ENCODE results near the gene MYOC. TPM values are rescaled to one million over a fixed set of nuclear protein-coding genes. Genes with fewer than 3 reads are reported as not detected.
"Not testable (repeated sequence)": the region's sequence is repeated elsewhere in the genome, so short reads cannot be mapped to it uniquely, and the experiment has no call there.

MYOC gene
- total and polyA plus RNA-seq, 2 experiments from 2014 or later: not detected

GRCh38 chr1:171661076-171661650, 8.7 kb upstream of the MYOC start:
- Histone ChIP-seq H2AFZ (no peak overlapping the region), H3K4me1 (ENCODE audit: insufficient read depth) (no peaks in the 10 kb centered on the region), H3K79me2 (no peaks in the 10 kb centered on the region), H3K4me2 (no peak overlapping the region), H3K27ac (no peak overlapping the region), H3K27me3 (no peaks in the 10 kb centered on the region), H3K9me2 (replicated peaks; ENCODE audit: insufficient read depth) (no peaks in the 10 kb centered on the region), H3K36me3 (replicated peaks; ENCODE audit: insufficient read depth, low read depth) (no peaks in the 10 kb centered on the region), H4K20me1 (ENCODE audit: insufficient read depth, poor library complexity, severe bottlenecking) (no peaks in the 10 kb centered on the region), H3K4me3 (no peak overlapping the region), H3K9me3 (ENCODE audit: low read depth) (no peaks in the 10 kb centered on the region)
- DNase-seq (ENCODE audit: low spot score): no peak
- 76% methylated on average over 5 of the region's 5 CpGs for WGBS (ENCODE audit: low lambda C conversion rate, missing lambda C conversion rate)
- no peak for TF ChIP-seq CTCF (IDR thresholded peaks at IDR 0.05; ENCODE audit: poor library complexity)
- no peak for TF ChIP-seq EZH2phosphoT487 (IDR thresholded peaks at IDR 0.05; ENCODE audit: low read depth, severe bottlenecking, unreplicated experiment)
- TF ChIP-seq EZH2 (IDR thresholded peaks at IDR 0.05; ENCODE audit: borderline replicate concordance): no peak

- not testable (repeated sequence) for H3K79me2 ChIP-seq; H3K9me3 ChIP-seq (ENCODE audit: low read depth); H4K20me1 ChIP-seq (ENCODE audit: insufficient read depth, poor library complexity, severe bottlenecking); H2AFZ ChIP-seq; DNase-seq (ENCODE audit: low spot score); H3K36me3 ChIP-seq (replicated peaks; ENCODE audit: insufficient read depth, low read depth); H3K27me3 ChIP-seq; H3K4me3 ChIP-seq; H3K4me2 ChIP-seq; H3K9me2 ChIP-seq (replicated peaks; ENCODE audit: insufficient read depth); H3K27ac ChIP-seq
- H3K4me1 ChIP-seq (ENCODE audit: insufficient read depth): peaks cover 22% of the 10 kb centered on the region
- WGBS (ENCODE audit: low lambda C conversion rate, missing lambda C conversion rate): 84% methylated on average over 9 of the region's 9 CpGs
These were observed 3.7 kb upstream of the MYOC start for GRCh38 chr1:171656206-171656605.

GRCh38 chr1:171655746-171656116, 3.2 kb upstream of the MYOC start:
- Histone ChIP-seq H3K4me2 (peak overlapping the region; percentile 34), H3K79me2 (no peaks in the 10 kb centered on the region), H3K4me1 (ENCODE audit: insufficient read depth) (peaks cover 22% of the 10 kb centered on the region), H3K36me3 (replicated peaks; ENCODE audit: insufficient read depth, low read depth) (no peaks in the 10 kb centered on the region), H3K27ac (peak overlapping the region; percentile 87), H4K20me1 (ENCODE audit: insufficient read depth, poor library complexity, severe bottlenecking) (no peaks in the 10 kb centered on the region), H3K4me3 (no peak overlapping the region), H3K9me2 (replicated peaks; ENCODE audit: insufficient read depth) (no peaks in the 10 kb centered on the region), H3K9me3 (ENCODE audit: low read depth) (no peaks in the 10 kb centered on the region), H2AFZ (no peak overlapping the region), H3K27me3 (no peaks in the 10 kb centered on the region)
- DNase-seq (ENCODE audit: low spot score): no peak
- TF ChIP-seq EZH2 (IDR thresholded peaks at IDR 0.05; ENCODE audit: borderline replicate concordance) (no peak), EZH2phosphoT487 (IDR thresholded peaks at IDR 0.05; ENCODE audit: low read depth, severe bottlenecking, unreplicated experiment) (no peak), CTCF (IDR thresholded peaks at IDR 0.05; ENCODE audit: poor library complexity) (no peak)
- WGBS (ENCODE audit: low lambda C conversion rate, missing lambda C conversion rate): 74% methylated on average over 6 of the region's 6 CpGs

GRCh38 chr1:171654942-171655745, 2.7 kb upstream of the MYOC start:
- H3K9me3 ChIP-seq (ENCODE audit: low read depth): no peaks in the 10 kb centered on the region
- H3K27me3 ChIP-seq: no peaks in the 10 kb centered on the region
- H3K79me2 ChIP-seq: no peaks in the 10 kb centered on the region
- H3K9me2 ChIP-seq (replicated peaks; ENCODE audit: insufficient read depth): no peaks in the 10 kb centered on the region
- no peaks in the 10 kb centered on the region for H4K20me1 ChIP-seq (ENCODE audit: insufficient read depth, poor library complexity, severe bottlenecking)
- H3K4me1 ChIP-seq (ENCODE audit: insufficient read depth): peaks cover 22% of the 10 kb centered on the region
- WGBS (ENCODE audit: low lambda C conversion rate, missing lambda C conversion rate): 43% methylated on average over 24 of the region's 24 CpGs
- H2AFZ ChIP-seq: peak overlapping the region; percentile 43
- H3K36me3 ChIP-seq (replicated peaks; ENCODE audit: insufficient read depth, low read depth): no peaks in the 10 kb centered on the region
- peak overlapping the region; percentile 34 for H3K4me2 ChIP-seq
- peak; percentile 74 for DNase-seq (ENCODE audit: low spot score)
- H3K4me3 ChIP-seq: no peak overlapping the region
- H3K27ac ChIP-seq: peak overlapping the region; percentile 87
- no peak for TF ChIP-seq EZH2 (IDR thresholded peaks at IDR 0.05; ENCODE audit: borderline replicate concordance)
- TF ChIP-seq CTCF (IDR thresholded peaks at IDR 0.05; ENCODE audit: poor library complexity): peak; percentile 62
